Activated CD8-positive, alpha-beta memory T cell treated with anti-CD3 and anti-CD28 coated beads for 48 hours (primary cell): ENCODE data around the gene HOXA13.

ENCODE experiments used
- DNase-seq, 3 experiments: peaks; one replicate each; pipeline ENCODE4 v3.0.0-alpha.2; 2020; ENCODE audit warnings: low read depth in 2 of 3, low spot score in 2 of 3

Gene HOXA13

DNA sequence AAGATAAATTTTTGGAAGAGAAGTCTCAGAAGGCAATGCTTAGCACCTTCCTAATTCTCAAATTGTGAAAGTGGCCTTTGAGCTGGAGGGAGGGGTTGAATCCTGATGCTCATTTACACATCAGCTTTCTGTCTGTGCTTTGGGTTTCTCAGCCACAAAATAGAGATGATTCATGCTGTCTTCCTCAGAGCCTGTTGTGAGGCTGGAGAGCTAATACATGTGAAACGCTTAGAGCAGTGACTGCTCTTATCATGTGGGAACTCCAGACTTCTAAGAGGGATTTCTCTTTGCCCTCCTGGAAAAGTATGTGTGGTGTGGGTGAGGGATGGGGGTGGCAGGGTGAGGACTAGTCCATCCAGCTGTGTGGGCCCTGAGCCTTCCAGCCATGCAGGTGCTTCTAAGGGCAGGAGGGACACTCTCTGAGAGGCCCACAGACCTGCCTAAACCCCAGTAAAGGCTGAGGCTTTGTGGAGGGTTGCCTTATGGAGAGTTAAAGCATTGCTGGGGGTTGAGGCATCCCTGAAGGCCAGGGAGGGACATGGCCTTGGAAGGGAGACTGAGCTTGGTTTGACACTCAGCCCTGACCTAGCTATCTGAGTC is 37.9 kb upstream of the HOXA13 start:
- no peak for DNase-seq

DNA sequence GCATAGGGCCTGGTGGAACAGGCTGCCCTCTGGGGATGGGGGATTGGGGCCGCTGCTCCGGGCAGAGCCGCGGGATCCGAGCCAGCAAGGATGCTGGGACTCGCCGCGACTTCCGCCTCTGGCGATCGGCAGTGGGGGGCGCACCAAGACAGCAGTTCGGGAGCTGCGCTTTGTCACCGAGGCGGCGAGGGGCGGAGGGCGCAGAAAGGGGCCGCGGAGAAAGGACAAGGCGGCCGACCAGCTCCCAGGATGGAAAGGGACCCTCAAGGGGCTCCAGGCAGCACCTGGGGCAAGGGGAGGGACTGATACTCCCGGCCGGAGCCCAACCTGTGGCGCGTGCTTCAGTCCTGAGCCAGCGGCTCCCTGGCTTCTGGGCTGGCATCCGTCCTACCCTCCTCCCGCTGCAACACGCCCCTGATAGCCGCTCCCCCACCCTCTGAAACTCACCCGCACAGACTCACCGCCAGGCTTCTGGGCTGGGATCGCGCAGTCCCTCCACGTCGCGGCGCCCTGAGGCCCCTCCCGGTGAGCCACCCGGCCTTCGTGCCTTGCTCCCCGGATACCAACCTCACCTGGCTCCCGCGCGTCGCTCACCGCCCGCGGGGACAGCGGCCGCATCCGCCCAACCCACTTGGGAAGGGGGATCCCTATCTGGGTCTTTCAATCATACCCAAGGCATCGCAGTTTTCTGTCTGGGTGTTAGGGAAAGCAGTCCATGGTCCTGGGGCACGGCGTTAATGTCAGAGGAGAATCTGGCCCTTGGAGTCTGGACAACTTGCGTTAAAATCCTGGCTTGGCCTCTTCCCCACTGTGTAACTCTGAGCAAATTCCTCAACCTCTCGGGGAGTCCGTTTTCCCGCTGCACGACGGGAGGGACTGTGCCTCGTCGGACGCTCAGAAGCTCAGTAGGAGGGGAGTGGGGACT is 35.8 kb upstream of the HOXA13 start:
- DNase-seq: no peak

DNA sequence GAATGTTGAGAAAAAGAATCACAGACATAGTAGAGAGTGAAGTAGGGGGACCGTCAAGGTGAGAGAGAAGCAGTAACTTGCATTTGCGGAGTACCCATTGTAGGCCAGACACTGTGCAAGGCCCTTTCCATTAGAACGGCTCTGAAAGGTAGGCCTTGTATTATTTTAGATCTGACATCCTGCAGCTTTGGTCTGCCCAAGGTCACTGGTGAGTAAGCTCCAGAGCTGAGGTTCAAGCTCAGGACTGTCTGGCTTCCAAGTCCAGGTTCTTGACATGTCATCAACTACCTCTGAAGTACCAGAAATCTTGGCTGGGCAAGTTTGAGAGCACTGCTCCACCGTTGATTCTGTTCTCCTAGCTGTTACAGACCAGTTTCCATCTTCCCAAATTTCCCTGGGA is 29.6 kb upstream of the HOXA13 start:
- DNase-seq: no peak

DNA sequence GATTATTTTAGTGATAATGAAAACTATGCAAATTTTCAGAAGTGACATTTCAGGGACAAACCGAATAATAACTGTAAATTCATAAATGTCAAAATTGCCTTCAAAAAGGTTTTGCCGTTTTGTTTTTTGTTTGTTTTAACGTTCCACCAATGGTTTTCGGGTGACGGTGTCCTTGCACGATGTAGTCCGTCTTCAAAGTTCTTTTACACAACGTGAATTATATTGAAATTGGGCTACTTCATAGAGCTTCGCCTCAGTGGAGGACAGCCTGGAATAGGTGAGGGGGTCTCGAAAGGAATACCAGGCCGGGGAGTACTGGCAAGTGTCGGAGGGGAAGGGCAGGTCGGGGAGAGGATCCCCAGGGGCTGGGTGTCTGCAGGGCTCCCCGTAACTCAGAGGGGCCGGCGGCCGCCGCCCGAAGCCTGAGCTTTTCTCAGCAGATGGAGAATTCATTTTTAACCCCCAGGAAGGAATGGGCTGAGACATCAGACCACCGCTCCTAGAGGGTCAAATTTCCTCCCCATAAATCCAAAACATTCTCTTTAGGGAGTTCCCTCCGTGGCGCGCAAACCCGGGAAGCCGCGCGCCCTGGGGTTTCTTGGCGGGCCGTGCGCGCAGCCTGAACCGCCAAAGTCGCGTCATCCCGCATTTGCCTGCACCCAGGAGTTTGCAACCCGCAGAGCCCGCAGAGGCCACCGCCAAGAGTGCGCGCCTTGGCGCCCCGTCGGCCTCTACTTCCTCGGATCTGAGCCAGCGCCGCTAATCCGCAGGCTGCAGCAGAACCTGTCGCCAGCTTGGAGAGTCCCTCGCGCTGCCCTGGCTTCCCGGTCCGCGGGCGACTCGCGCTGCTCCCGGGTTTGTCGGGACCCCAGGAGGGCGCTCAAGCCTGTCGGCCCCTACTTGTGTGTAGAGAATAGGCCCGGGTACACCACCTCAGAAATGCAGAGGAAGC is 25.4 kb upstream of the HOXA13 start:
- no peak for DNase-seq

DNA sequence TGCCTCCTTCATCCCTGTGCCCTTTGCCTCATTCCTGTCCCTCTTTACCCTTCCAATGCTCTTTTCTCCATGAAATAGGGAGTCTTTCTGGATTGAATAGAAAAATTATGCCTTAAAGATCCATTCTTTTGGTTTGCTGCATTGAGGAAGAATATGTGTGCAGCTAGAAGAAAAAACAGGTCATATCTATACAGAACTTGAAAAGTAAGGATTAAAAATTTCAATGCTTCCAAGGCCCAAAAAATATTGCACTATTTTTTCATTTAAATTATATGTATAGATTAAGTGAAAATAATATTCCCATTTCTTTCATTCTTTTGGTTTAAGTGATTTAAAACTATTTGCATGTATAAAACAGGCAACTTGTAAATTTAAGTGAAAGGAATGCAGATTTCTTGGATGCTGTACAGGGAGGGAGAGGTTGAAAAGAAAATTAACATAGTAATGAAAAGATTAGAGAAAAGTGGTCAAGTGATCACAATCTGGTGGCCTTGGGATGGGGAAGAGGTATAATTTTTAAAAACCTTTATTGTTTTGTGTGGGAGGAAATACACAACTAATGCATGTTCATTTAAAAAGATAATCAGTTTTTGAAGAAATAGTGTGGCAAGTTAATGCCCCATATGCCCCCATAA is 24.2 kb upstream of the HOXA13 start:
- DNase-seq: no peak

DNA sequence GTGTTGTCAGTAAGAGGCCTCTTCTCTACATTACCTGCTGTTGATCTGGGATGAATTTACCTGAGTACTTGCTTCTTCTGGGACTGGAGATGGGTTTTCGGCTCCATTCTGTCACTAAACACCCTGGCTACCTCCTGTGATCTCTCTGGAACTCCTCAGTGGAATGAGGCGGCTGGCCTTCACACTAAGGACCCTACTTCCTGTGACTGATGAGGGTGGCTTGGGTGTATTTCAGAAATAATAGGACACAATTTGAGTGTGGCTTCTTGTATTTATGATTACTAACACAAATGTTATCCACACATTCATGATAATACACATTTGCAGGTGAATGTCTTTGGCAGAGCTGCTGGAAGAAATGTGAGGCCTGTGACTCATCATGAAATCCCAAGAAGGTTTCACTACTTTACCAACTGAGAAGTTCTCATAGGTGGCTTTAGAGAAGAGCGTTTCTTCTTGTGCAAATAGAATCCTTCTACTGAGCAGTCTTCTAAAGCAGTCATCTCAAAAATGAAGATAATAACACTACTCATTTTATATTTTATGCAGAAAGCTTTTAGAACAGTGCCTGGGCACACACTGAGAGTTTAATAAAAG is 21.4 kb upstream of the HOXA13 start:
- DNase-seq: no peak

DNA sequence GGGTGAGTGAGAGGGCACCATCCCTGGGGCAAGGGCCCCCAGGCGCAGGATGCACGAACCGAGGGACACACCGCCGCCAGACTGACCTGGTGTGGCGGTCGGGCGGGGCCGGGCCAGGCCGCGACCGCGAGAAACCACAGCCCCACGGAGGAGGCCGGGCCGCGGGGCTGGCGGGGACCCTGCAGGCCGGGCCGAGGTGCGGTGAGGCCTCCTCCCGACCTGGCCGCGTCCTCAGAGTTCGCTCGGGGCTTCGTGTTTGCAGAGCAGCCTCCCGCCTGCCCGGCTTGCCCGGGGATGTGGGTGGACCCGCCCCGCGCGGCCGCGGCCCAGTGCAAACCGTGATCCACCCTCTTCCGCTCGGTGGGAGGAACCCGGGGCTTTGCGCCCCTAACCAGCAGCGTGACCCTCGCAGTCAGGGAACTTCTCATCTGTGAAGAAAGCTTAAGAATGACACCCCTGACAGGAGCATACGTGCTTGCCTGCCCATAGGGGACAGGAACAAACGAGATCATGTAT is 20.6 kb upstream of the HOXA13 start:
- DNase-seq: no peak

DNA sequence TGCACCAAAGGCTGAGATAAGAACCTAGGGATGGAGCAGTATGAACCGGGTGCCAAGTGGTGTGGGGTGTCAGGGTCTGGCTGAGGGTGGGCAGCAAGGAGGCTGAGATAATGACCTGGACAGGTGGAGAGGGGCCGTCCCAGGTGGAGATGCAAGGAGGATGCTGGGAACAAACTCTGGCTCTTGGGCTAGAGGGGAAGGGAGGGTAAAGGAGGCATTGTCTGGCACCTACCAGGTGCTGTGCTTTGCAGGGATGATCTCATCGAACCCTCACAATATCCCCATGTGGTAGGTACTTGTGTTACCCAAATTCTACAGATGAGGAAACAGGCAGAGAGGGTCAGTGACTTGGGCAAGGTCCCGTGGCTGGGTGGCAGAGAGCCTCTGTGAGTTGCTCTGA is 19.9 kb upstream of the HOXA13 start:
- DNase-seq: no peak

DNA sequence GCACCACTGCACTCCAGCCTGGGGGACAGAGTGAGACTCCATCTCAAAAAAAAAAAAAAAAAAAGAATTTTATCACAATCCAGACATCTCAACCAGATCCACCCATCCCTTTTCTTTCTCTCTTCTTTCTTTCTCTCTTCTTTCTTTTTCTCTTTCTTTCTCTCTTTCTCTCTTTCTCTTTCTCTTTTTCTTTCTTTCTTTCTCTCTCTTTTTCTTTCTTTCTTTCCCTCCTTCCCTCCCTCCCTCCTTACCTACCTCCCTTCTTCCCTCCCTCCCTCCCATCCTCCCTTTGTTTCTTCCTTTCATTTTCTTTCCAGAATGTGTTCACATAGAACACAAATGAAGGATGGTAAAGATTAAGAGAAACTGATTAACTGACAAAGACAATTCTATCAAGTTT is 18.1 kb upstream of the HOXA13 start:
- no peak for DNase-seq

DNA sequence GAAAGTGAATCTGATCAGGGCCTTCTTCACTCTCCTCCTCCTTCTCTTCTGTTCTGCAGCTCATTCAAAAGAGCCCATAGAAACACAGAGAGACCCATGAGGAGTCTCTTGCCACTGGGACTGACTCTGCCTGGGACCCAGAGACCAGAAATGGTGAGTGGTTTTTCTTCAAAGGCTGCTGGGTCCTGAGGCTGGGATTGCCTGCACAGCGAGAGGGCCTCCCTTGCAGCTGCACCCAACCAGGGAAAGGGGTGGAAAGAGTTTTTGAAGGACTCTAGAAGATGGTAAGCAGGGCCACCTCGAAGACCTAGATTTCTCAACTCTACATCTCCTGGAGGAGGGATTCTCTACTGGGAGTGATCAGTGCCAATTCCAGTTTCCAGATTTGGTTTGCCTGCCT is 15.5 kb upstream of the HOXA13 start:
- no peak for DNase-seq

DNA sequence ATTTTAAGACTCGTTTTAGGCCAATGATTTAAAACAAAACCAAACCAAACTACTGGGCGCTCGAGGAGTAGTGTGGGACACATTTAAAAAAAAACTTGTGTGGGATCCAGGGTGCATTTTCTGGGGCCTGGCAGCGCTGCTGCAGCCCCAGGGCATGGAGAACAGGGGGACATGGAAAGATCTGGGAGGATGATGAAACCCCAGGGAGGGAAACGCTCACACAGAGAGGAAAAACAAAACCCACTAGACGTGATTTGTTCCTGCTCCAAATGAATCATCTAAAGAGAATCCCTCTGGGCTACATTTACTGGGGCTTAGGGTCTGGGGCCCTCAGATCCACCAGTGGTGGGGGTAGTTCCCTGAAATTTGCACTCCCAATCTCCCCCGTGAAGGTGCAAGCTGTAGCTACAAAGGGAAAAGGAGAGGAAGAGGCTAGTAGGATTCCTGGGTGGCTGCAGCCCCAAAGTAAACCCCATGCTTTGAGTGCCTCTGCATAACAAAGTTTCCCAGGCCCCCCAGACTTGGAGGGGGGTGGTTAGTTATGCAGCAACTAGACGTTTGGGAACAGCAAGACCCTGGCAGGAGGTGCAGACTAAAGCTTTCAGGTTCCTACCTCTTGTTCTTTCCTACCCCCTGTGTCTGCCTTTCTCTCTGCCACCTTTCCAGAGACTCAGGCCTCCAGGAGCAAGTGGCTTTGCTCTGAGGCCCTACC is 14.5 kb upstream of the HOXA13 start:
- no peak for DNase-seq

DNA sequence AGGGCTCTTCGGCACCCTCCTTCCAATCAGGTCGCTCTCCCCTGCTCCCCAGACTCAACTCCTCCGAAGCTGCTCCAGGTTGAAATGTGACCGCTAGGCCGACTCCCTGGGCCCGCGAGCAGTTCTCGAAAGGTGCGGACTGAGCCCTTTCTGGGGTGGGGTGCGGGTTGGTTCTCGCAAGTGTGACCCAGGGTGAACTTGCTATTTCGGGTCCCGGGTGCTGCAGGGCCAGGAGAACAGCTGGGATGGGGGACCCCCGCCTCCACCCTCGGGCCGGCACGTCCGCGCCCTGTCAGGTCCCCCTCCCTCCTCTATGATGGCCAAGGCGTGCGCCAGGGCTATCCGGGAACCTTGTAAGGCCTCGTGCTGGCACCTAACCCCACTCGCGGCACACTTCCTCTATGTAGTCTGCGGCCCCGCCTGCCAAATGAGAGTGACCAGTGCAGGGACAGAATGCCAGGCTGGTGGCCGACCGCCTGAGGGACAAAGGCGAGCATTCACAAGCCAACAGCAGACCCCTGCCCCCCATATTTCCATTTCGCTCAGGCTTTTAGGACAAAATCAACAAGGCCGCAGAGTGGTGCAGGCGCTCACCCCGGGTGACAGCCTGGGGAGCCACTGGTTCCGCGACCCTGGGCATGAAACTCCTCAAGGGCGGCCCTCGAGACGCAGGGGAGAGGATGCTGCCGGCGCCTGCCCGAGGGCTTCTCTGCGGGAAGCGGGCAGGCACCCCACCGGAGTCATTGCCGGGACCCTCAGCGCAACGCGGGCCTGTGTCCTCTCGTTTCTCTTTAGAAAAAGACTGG is 13.7 kb upstream of the HOXA13 start:
- DNase-seq: no peak

DNA sequence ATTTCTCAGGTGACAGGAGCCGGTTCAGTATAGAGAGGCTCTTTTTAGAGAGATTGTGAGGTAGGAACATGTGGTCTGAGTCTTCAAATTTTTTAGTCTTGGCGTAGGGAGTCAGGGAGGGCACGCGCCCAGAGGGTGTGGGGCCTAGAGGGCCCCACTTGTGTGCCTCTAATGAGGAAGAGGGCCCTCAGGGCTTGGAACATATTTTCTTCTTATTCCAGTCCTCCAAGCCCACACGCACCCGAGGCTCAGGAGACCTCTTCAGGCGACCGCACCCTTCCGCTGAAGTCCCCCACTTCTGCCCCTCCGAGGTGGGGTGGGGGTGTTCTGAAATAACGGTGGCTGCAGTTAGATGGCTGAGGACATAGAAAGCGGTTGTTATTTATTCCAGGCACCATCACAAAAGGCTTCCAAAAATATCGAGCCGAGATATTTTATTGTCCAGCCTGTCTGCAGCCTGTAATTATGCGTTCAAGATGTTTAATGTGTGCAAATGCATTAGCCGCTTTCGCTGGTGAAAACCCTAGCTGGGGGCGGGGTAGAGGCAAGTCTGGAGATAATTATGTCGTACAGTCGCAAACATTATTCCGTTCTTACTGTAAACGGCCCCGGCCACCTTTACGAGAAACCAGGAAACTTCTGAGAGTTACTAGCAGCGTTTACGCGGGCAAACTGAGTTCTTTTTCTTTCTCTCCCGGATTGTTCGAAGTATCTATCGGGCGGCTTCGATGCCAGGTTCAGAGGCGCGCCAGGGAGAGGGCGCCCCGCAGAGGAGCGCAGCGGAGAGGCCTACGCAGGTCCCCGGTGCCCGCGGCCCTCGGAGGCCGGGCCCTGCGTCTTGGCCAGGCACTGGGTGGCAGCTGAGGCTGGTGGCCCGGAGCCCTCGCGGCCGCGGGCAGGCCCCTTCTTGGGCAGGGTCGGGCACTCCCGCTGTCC is 12.9 kb upstream of the HOXA13 start:
- no peak for DNase-seq

DNA sequence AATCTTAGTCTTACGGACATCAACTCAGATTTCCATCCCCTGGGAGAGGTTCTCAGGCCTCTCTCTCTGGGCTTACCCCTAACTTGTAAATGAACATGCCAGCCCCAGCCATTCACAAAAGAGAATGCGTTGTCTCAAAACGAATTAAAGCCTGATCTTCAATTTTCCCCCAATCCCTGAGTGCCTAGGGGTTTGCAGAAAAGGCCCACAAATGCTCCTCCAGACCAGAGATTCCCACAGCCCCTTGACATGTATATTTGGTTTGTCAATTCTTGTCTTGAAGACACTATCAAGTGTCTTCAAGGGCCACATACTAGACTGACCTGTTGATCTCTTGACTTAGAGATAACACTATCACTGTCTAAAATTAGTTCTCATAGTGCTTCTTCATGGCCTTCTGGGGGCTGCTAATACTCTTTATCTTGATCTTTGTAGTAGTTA is 11.9 kb upstream of the HOXA13 start:
- DNase-seq: no peak

DNA sequence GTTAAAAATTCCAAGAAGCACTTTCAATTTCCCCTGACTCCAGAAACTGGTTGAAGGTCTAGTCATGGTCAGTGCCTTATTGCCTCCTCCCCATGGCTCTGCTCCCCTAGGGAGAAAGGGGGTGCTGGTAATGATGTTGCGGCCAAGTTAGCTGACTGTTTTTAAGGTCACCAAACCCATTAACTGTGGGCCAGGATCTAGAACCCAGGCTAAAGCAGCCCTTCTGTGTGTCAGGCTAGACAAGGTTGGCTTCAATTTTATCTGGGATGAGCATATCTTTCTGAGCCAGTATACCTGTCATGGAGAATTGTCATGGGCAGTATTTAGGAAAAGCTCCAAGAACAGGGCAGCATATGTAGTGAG is 11.2 kb upstream of the HOXA13 start:
- DNase-seq: no peak

DNA sequence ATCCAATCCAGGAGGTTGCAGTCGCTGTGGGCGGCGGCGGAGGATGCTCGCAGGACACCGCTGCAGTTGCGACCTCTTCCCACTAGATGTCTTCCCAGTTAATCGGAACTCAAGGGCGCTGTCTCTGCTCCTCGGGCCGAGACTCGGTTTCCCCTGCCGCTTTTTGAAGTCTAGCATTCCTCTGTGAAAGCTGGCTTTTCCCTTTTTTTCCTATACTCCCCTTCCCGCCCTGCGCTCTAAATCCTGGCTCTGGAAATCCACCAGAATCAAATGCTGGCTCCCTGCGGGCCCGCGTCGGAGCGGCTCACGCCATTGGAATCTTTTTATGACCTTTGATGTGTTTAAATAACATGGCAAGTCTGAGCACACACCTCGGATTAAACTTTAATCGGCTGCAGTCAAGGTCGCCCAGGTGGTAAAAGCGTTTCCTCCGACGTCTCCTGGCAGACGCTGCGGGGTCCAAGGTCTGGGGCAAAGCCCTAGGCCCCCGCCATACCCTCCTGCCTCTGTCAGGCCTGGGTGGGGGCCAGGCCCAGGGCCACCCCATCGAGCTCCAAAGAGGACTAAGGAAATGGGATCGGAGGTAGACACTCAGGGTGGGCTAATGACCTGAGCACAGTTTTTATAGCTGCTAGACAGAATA is 10.7 kb upstream of the HOXA13 start:
- DNase-seq: no peak

DNA sequence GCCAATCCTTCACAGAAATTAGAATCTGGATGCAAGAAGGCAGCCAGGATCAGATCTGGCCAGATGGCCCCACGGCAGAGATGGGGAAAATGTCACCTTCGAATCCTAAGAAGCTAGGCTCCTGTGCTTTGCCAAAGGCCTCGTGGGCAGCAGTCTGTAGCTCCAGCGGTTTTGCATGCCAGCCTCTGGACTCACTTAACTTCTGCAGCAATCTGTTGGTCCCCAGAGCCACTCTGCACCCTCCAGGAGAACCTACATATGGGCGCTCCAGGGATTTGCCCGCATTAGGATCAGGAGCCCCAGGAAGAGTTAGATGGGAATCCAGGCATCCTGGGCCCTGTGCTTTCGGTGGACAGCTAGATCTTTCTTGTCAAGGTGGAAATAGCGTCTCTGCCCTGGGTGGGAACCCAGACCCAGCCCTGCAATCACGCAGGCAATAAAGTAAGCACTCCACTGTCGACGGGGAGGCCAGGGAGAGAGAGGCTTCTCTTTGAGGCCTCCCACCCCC is 10.1 kb upstream of the HOXA13 start:
- DNase-seq: no peak
